HEK293 (cell line): ENCODE results near the gene PHC3.

ENCODE experiments used
- CTCF ChIA-PET: fragments of 350-600 bp; formaldehyde crosslinking; extraction: SDS; loops from one replicate; lab custom pipeline; 2021; ENCODE audit warnings: antibody characterized with exemption; lab: Yijun Ruan, JAX
- POLR2A ChIA-PET: fragments of 300-600 bp; formaldehyde crosslinking; extraction: SDS; loops from one replicate; lab custom pipeline; 2020; ENCODE audit warnings: antibody characterized with exemption, inconsistent platforms; lab: Yijun Ruan, JAX
- H3K27ac ChIP-seq: fragments of 200-500 bp; sonication (Bioruptor generic); 2 replicates; pipeline ENCODE4 v1.5.1; 2014; ENCODE audit warnings: low read depth, low read length, control low read depth, inconsistent platforms; ENCODE audit errors: extremely low read depth
- H3K36me3 ChIP-seq, 2 experiments: fragments of 200-500 bp in 1 of 2; sonication (Bioruptor generic) in 1 of 2; 1 replicate in 1 of 2; 2 replicates in 1 of 2; pipeline ENCODE4 v1.5.1; 2014 to 2017; ENCODE audit warnings: inconsistent platforms in 2 of 2, low read length in 2 of 2; ENCODE audit not compliant: control insufficient read depth in 2 of 2, insufficient read depth in 1 of 2
- H3K4me1 ChIP-seq: fragments of 200-500 bp; sonication (Bioruptor generic); 2 replicates; pipeline ENCODE4 v1.5.1; 2014; ENCODE audit warnings: mild to moderate bottlenecking, low read length, inconsistent platforms; ENCODE audit not compliant: control insufficient read depth, insufficient read depth
- H3K4me3 ChIP-seq: 2 replicates; pipeline ENCODE4 v1.5.1; 2011; ENCODE audit warnings: low read depth, mild to moderate bottlenecking, control low read depth, low read length, moderate library complexity
- H3K9me3 ChIP-seq: fragments of 200-500 bp; sonication (Bioruptor generic); 2 replicates; pipeline ENCODE4 v1.5.1; 2014; ENCODE audit warnings: low read depth, low read length, inconsistent platforms; ENCODE audit not compliant: control insufficient read depth, insufficient read depth
- BCL6B ChIP-seq: fragments of 450-650 bp; formaldehyde crosslinking; IDR thresholded peaks from 2 replicates; pipeline ENCODE4 v1.5.1; 2017; ENCODE audit warnings: missing biosample characterization, missing genetic modification characterization
- FEZF1 ChIP-seq: fragments of 450-650 bp; formaldehyde crosslinking; IDR thresholded peaks from 2 replicates; pipeline ENCODE4 v1.5.1; 2016; ENCODE audit warnings: missing biosample characterization, missing genetic modification characterization
- GLI2 ChIP-seq: fragments of 450-650 bp; formaldehyde crosslinking; IDR thresholded peaks from 2 replicates; pipeline ENCODE4; 2017; ENCODE audit warnings: missing biosample characterization, missing genetic modification characterization, low read depth, borderline replicate concordance
- KLF17 ChIP-seq: fragments of 450-650 bp; formaldehyde crosslinking; IDR thresholded peaks from 2 replicates; pipeline ENCODE4 v1.5.1; 2016; ENCODE audit warnings: missing biosample characterization, missing genetic modification characterization
- SP3 ChIP-seq: fragments of 450-650 bp; formaldehyde crosslinking; IDR thresholded peaks from 2 replicates; pipeline ENCODE4 v1.5.1; 2016; ENCODE audit warnings: missing biosample characterization, missing genetic modification characterization
- ZBTB20 ChIP-seq: fragments of 450-650 bp; formaldehyde crosslinking; IDR thresholded peaks from 2 replicates; pipeline ENCODE4 v1.5.1; 2016; ENCODE audit warnings: missing biosample characterization, missing genetic modification characterization
- ZFP3 ChIP-seq: fragments of 450-650 bp; formaldehyde crosslinking; IDR thresholded peaks from 2 replicates; pipeline ENCODE4 v1.5.1; 2016; ENCODE audit warnings: low read depth, missing biosample characterization, missing genetic modification characterization
- ZNF148 ChIP-seq: fragments of 450-650 bp; formaldehyde crosslinking; IDR thresholded peaks from 2 replicates; pipeline ENCODE4 v1.5.0; 2017; ENCODE audit warnings: missing biosample characterization, missing genetic modification characterization, borderline replicate concordance
- ZNF37A ChIP-seq: fragments of 450-650 bp; IDR thresholded peaks from 2 replicates; pipeline ENCODE4 v1.5.1; 2018; ENCODE audit warnings: missing biosample characterization, missing genetic modification characterization
- ZNF416 ChIP-seq: fragments of 450-650 bp; formaldehyde crosslinking; IDR thresholded peaks from 2 replicates; pipeline ENCODE4 v1.5.1; 2016; ENCODE audit warnings: missing biosample characterization, missing genetic modification characterization
- ZNF423 ChIP-seq: fragments of 450-650 bp; formaldehyde crosslinking; IDR thresholded peaks from 2 replicates; pipeline ENCODE4 v1.5.1; 2016; ENCODE audit warnings: missing biosample characterization, missing genetic modification characterization
- ZNF433 ChIP-seq: fragments of 450-650 bp; formaldehyde crosslinking; IDR thresholded peaks from 2 replicates; pipeline ENCODE4 v1.5.1; 2016; ENCODE audit warnings: missing biosample characterization, missing genetic modification characterization, low read depth
- ZNF48 ChIP-seq: fragments of 450-650 bp; formaldehyde crosslinking; IDR thresholded peaks from 2 replicates; pipeline ENCODE4 v1.5.1; 2016; ENCODE audit warnings: missing biosample characterization, missing genetic modification characterization
- ZNF510 ChIP-seq: fragments of 450-650 bp; formaldehyde crosslinking; IDR thresholded peaks from 2 replicates; pipeline ENCODE4 v1.5.1; 2018; ENCODE audit warnings: mild to moderate bottlenecking, missing genetic modification characterization, missing biosample characterization; ENCODE audit not compliant: insufficient replicate concordance
- ZNF548 ChIP-seq: fragments of 450-650 bp; formaldehyde crosslinking; IDR thresholded peaks from 2 replicates; pipeline ENCODE4 v1.5.1; 2016; ENCODE audit warnings: missing biosample characterization, missing genetic modification characterization
- ZNF701 ChIP-seq: fragments of 450-650 bp; formaldehyde crosslinking; IDR thresholded peaks from 2 replicates; pipeline ENCODE4 v1.5.1; 2016; ENCODE audit warnings: missing biosample characterization, missing genetic modification characterization
- ZNF76 ChIP-seq: fragments of 450-650 bp; formaldehyde crosslinking; IDR thresholded peaks from 2 replicates; pipeline ENCODE4; 2016; ENCODE audit warnings: low read depth, missing biosample characterization, missing genetic modification characterization, borderline replicate concordance
- ZNF792 ChIP-seq: fragments of 450-650 bp; formaldehyde crosslinking; IDR thresholded peaks from 2 replicates; pipeline ENCODE4 v1.5.1; 2016; ENCODE audit warnings: missing biosample characterization, missing genetic modification characterization
- ZSCAN16 ChIP-seq: fragments of 450-650 bp; formaldehyde crosslinking; IDR thresholded peaks from 2 replicates; pipeline ENCODE4 v1.5.1; 2016; ENCODE audit warnings: missing biosample characterization, missing genetic modification characterization
- ZSCAN18 ChIP-seq: fragments of 450-650 bp; formaldehyde crosslinking; IDR thresholded peaks from 2 replicates; pipeline ENCODE4 v1.5.1; 2016; ENCODE audit warnings: missing biosample characterization, missing genetic modification characterization
- TF ChIP-seq, protein P1 (sequence below): fragments of 450-650 bp; formaldehyde crosslinking; IDR thresholded peaks from 2 replicates; pipeline ENCODE4 v1.5.1; 2016; ENCODE audit warnings: missing biosample characterization, missing genetic modification characterization

PHC3 gene

GRCh38 chr3:170090601-170090981 lies 90.9 kb downstream of the PHC3 start (continued):
- TF ChIP-seq ZNF37A (no peak), SP3 (tag by site-specific recombination) (no peak), ZNF792 (no peak)

DNA sequence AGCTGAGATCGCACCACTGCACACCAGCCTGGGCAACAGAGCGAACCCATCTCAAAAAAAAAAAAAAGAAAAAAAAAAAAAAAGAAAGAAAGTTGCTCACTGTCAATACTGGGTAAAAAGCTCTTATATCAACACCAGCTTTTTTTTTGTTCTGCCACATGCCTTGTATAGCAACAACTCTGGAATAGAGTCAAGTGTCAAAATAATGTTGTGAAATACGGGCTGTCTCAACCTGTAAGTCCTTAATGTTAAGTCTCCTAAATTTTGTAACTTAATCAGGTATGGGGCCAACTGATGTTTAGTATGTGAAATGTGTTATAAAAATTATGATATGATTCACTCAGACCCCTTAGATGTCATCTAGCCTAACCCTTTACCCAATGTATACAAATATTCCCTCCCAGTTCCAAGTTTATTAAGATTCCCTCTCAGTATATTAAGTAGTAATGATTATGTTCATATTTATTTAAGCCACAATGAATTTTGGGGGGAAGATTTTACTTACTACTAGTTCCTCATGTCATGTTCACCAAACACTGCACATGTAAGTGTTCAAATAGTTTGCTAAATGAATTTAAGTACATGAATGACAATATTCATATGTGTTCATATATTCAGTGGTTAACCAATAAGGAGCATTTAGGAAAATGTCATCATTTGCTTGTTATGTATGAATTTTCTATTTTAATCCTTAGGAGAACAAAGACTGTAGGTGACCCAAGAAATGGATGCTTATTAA lies 91.5 kb downstream of the PHC3 start:
- Histone ChIP-seq H3K4me3 (no peak overlapping the region), H3K4me1 (no peaks in the 10 kb centered on the region), H3K9me3 (no peaks in the 10 kb centered on the region), H3K27ac (no peak overlapping the region), H3K36me3 (peaks cover 4 to 39% of the 10 kb centered on the region in 2 experiments)
- POLR2A ChIA-PET: no interaction called here
- CTCF ChIA-PET: interaction anchor here (0.8 kb wide), 1 partner anchor 722 kb away, joined by 3 read pairs; no protein-coding TSS in a partner anchor
- TF ChIP-seq ZNF416 (tag by site-specific recombination) (no peak), ZNF510 (tag by site-specific recombination) (no peak), ZNF76 (tag by site-specific recombination) (no peak), ZNF423 (no peak), ZNF548 (tag by site-specific recombination) (no peak), ZNF48 (tag by site-specific recombination) (no peak)
- TF ChIP-seq, protein P1, sequence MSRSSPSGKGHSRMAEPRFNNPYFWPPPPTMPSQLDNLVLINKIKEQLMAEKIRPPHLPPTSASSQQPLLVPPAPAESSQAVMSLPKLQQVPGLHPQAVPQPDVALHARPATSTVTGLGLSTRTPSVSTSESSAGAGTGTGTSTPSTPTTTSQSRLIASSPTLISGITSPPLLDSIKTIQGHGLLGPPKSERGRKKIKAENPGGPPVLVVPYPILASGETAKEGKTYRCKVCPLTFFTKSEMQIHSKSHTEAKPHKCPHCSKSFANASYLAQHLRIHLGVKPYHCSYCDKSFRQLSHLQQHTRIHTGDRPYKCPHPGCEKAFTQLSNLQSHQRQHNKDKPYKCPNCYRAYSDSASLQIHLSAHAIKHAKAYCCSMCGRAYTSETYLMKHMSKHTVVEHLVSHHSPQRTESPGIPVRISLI (tag by site-specific recombination): no peak
- TF ChIP-seq, all 188 proteins: peak for 0

- ChIA-PET CTCF (no interaction called here), POLR2A (no interaction called here)
- Histone ChIP-seq H3K36me3 (peaks cover 4 to 37% of the 10 kb centered on the region in 2 experiments), H3K9me3 (no peaks in the 10 kb centered on the region), H3K27ac (no peak overlapping the region), H3K4me1 (no peaks in the 10 kb centered on the region), H3K4me3 (no peak overlapping the region)
- TF ChIP-seq ZNF701 (tag by site-specific recombination): no peak
- TF ChIP-seq ZBTB20 (tag by site-specific recombination): no peak
- no peak for TF ChIP-seq ZFP3 (tag by site-specific recombination)
- TF ChIP-seq ZNF37A: no peak
- no peak for TF ChIP-seq ZSCAN16 (tag by site-specific recombination)
- no peak for TF ChIP-seq ZNF433 (tag by site-specific recombination)
- no peak for TF ChIP-seq BCL6B (tag by site-specific recombination)
Observed at GRCh38 chr3:170085396-170085795, 96.1 kb downstream of the PHC3 start.

GRCh38 chr3:170083343-170083742 lies 98.2 kb downstream of the PHC3 start:
- ChIA-PET POLR2A (no interaction called here), CTCF (no interaction called here)

More at GRCh38 chr3:170083343-170083742, 98.2 kb downstream of the PHC3 start:
- Histone ChIP-seq H3K36me3 (peaks cover 4 to 39% of the 10 kb centered on the region in 2 experiments), H3K4me1 (no peaks in the 10 kb centered on the region), H3K9me3 (no peaks in the 10 kb centered on the region), H3K27ac (no peak overlapping the region), H3K4me3 (no peak overlapping the region)
- TF ChIP-seq ZNF148 (tag by site-specific recombination): no peak
- no peak for TF ChIP-seq GLI2 (tag by site-specific recombination)
- TF ChIP-seq KLF17: no peak
- no peak for TF ChIP-seq ZNF423
- TF ChIP-seq ZSCAN18 (tag by site-specific recombination): no peak
- no peak for TF ChIP-seq FEZF1 (tag by site-specific recombination)
